Ishikawa (cell line): ENCODE results near the gene TULP3.

Experiments used
- CEBPB ChIP-seq: IDR thresholded peaks from 2 replicates; pipeline ENCODE4 v1.6.1; 2012
- CREB1 ChIP-seq: IDR thresholded peaks from 2 replicates; pipeline ENCODE4 v1.6.1; 2012; ENCODE audit warnings: low read depth
- EGR1 ChIP-seq: IDR thresholded peaks from 2 replicates; pipeline ENCODE4 v1.6.1; 2012
- EP300 ChIP-seq: IDR thresholded peaks from 2 replicates; pipeline ENCODE4 v1.6.1; 2012; ENCODE audit warnings: borderline replicate concordance
- FOXM1 ChIP-seq: IDR thresholded peaks from 2 replicates; pipeline ENCODE4 v1.6.1; 2012; ENCODE audit warnings: low read depth, borderline replicate concordance
- NFIC ChIP-seq: IDR thresholded peaks from 2 replicates; pipeline ENCODE4 v1.6.1; 2012
- RAD21 ChIP-seq: IDR thresholded peaks from 2 replicates; pipeline ENCODE4 v1.6.1; 2012; ENCODE audit warnings: low read depth
- TAF1 ChIP-seq: IDR thresholded peaks from 2 replicates; pipeline ENCODE4 v1.6.1; 2012; ENCODE audit warnings: low read depth, mild to moderate bottlenecking
- TCF12 ChIP-seq: IDR thresholded peaks from 2 replicates; pipeline ENCODE4 v1.6.1; 2012; ENCODE audit warnings: low read depth
- TEAD4 ChIP-seq: IDR thresholded peaks from 2 replicates; pipeline ENCODE4 v1.6.1; 2012
- YY1 ChIP-seq: IDR thresholded peaks from 2 replicates; pipeline ENCODE4 v1.6.1; 2012; ENCODE audit warnings: low read depth
- ZBTB7A ChIP-seq: IDR thresholded peaks from 2 replicates; pipeline ENCODE4 v1.6.1; 2012; ENCODE audit warnings: low read depth
- TF ChIP-seq, protein P1 (sequence below): IDR thresholded peaks from 2 replicates; pipeline ENCODE4 v1.6.1; 2012
- TF ChIP-seq, protein P2 (sequence below): IDR thresholded peaks from 2 replicates; pipeline ENCODE4 v1.6.1; 2012
- TF ChIP-seq, protein P3 (sequence below): IDR thresholded peaks from 2 replicates; pipeline ENCODE4 v1.6.1; 2012; ENCODE audit warnings: low read depth, mild to moderate bottlenecking

TULP3 gene, protein sequence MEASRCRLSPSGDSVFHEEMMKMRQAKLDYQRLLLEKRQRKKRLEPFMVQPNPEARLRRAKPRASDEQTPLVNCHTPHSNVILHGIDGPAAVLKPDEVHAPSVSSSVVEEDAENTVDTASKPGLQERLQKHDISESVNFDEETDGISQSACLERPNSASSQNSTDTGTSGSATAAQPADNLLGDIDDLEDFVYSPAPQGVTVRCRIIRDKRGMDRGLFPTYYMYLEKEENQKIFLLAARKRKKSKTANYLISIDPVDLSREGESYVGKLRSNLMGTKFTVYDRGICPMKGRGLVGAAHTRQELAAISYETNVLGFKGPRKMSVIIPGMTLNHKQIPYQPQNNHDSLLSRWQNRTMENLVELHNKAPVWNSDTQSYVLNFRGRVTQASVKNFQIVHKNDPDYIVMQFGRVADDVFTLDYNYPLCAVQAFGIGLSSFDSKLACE

DNA sequence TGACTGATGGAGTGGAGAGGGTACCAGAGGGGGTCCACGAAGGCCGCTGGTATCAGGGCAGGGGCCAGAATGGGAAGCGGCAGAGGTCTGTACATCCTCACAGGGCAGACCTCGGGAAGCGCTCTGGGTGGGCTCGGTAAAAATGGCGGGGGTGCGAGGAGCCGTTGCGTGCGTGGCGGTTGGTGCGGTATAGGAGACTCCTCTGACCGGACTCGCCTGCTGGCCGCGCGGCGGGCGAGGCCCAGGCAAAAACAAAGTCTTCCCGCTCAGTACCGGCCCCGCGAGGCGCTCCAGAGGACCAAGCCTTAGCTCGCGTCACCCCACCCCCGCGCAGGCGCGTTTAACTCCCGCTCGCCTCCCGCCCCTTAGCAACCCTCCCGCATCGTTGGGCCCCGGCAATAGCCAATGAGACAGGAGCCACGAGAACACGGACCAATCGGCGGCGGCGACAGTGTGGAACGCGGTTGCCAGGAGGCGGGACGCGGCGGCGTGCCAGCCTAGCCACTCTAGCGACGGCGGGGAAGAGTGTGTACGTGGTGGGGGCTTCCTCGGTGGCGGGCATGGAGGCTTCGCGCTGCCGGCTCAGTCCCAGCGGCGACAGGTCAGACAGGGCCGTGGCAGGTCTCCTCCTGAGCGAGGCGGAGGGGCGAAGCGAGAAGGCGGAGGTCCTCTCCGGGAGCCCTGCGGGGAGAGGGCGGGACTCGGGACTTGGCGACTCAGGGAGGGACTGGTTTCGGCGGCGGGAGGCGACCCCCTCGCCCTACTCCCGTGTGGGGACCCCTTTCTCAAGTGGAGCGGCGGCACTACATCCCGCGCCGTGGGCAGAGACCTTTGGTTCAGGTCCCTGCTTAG, at the start of gene TULP3:
Gene TULP3 (plus strand): TSS at position 504 of the 852 bp plus-strand sequence. CDS start 57 bp downstream, at position 561.
- TF ChIP-seq EGR1 (peak; percentile 53), TAF1 (peak; percentile 89), CEBPB (no peak), NFIC (peak; percentile 89; the same call in 1 of the 2 replicates), YY1 (peak; percentile 66), TCF12 (peak; percentile 65; the same call in 1 of the 2 replicates), CREB1 (peak; percentile 8; the same call in 1 of the 2 replicates), EP300 (peak; percentile 54), ZBTB7A (peak; percentile 95), FOXM1 (peak; percentile 55; the same call in 1 of the 2 replicates), RAD21 (no peak), TEAD4 (peak; percentile 79)
- TF ChIP-seq, protein P1, sequence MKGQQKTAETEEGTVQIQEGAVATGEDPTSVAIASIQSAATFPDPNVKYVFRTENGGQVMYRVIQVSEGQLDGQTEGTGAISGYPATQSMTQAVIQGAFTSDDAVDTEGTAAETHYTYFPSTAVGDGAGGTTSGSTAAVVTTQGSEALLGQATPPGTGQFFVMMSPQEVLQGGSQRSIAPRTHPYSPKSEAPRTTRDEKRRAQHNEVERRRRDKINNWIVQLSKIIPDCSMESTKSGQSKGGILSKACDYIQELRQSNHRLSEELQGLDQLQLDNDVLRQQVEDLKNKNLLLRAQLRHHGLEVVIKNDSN: peak; percentile 57
- TF ChIP-seq, protein P2, sequence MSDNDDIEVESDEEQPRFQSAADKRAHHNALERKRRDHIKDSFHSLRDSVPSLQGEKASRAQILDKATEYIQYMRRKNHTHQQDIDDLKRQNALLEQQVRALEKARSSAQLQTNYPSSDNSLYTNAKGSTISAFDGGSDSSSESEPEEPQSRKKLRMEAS: peak; percentile 94
- TF ChIP-seq, protein P3, sequence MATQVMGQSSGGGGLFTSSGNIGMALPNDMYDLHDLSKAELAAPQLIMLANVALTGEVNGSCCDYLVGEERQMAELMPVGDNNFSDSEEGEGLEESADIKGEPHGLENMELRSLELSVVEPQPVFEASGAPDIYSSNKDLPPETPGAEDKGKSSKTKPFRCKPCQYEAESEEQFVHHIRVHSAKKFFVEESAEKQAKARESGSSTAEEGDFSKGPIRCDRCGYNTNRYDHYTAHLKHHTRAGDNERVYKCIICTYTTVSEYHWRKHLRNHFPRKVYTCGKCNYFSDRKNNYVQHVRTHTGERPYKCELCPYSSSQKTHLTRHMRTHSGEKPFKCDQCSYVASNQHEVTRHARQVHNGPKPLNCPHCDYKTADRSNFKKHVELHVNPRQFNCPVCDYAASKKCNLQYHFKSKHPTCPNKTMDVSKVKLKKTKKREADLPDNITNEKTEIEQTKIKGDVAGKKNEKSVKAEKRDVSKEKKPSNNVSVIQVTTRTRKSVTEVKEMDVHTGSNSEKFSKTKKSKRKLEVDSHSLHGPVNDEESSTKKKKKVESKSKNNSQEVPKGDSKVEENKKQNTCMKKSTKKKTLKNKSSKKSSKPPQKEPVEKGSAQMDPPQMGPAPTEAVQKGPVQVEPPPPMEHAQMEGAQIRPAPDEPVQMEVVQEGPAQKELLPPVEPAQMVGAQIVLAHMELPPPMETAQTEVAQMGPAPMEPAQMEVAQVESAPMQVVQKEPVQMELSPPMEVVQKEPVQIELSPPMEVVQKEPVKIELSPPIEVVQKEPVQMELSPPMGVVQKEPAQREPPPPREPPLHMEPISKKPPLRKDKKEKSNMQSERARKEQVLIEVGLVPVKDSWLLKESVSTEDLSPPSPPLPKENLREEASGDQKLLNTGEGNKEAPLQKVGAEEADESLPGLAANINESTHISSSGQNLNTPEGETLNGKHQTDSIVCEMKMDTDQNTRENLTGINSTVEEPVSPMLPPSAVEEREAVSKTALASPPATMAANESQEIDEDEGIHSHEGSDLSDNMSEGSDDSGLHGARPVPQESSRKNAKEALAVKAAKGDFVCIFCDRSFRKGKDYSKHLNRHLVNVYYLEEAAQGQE: no peak

DNA sequence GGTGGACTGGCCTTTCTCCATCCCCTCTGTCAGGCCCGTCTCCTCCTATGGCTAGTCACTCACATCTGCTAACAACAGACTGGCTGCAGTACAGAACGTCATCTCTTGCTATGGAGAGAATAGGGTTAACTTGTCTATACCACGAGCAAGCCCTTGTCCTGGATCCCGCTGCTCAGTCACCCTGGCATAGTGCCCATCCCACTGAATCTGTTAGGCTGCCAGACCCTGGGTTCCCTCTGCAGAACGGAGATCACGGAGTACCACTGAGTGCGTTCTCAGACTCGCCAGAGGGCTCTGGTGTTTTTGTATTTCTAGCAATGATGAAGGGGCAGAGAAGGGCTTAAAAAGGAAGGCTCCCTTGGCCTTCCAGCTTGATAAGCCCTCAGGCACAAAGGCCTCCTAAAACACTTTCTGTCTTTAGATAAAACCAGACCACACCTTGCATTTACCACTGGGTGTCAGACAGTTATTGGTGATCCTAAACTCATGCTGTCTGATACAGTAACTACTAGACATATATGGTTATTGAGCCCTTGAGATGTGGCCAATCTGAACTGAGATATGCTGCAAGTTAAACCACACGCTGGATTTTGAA, 49.5 kb upstream of the TULP3 start:
- TF ChIP-seq, protein P2: no peak
- no peak for TF ChIP-seq RAD21
- TF ChIP-seq TCF12: no peak
- no peak for TF ChIP-seq EP300
- no peak for TF ChIP-seq YY1

DNA sequence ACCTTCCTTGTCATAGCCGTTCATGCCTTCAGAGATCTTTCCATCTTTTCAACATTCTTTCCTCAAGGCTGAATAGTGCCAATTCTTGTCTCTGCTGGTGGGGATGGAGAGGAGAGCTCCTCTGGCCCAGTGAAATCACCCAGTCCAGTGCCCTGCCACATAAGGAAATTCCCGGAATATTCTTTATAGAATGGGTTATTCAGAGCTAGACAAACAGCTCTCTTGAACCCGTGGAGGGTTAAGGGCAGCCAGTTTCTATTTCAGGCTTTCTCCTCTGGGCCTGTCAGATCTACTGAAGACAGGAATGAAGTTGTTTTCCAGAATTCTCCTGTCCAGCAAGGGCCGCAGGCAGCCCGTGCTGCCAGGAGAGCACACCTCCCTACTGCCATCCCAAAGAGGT, 47.7 kb upstream of the TULP3 start:
- TF ChIP-seq, protein P3: no peak
- TF ChIP-seq NFIC: no peak

DNA sequence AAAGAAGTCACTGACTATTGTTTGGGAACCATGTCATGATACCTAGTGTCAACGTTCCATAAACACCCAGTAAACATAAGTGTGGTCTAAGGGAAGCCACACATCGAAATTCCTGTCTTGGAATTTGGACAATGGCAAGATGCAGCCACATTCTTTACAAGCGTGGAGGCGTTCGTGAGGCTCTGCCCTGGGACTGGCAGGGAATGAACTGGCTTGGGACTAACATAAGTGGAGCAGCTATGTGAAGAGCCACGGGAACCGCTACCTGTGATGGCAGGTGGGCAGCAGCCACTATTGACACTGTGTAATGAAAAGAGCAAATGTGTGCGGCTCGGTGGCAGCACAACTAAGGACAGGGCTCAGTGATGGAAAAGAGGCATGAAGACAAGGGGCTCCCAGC, 45.9 kb upstream of the TULP3 start:
- no peak for TF ChIP-seq CREB1
- TF ChIP-seq YY1: no peak
- TF ChIP-seq, protein P2: no peak
- TF ChIP-seq TEAD4: no peak

DNA sequence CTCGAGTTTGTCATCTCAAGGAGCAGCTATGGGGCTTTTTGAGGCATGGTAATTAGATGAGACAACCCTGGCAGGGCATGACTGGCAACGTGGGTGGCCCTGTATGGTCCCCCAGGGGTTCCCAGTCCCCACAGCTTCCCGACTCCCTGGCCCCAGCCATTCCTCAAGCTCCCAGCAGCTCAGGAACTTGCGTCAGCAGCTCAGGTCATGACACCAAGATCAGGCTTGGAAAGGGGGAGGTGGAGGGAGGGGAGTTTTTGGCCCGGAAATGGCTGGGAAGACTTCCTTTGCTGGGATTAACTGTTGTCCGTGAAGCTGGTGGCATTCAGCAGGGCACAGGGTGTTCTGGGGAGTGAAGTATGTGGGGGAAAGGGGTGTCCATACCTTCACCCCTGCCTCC, 45.4 kb upstream of the TULP3 start:
- TF ChIP-seq EGR1 (no peak), TCF12 (no peak), NFIC (no peak), EP300 (no peak), RAD21 (no peak), ZBTB7A (no peak)
- TF ChIP-seq, protein P3: no peak
- TF ChIP-seq, protein P1: no peak
